ENCODE results near the gene NHSL2. TPM values are rescaled to one million over a fixed set of nuclear protein-coding genes. Genes with fewer than 3 reads are reported as not detected.

Gene NHSL2
- total and polyA plus RNA-seq, 2 of the 13 experiments (the other 11 are each of a cell fraction or from before 2014, with no cell fraction given): not detected

- no peak overlapping the region for H2AFZ ChIP-seq (ENCODE audit: low read length)
- H3K36me3 ChIP-seq (replicated peaks in 1 of 2; ENCODE audit: control insufficient read depth in 1 of 2, insufficient read depth in 2 of 2, low read length in 2 of 2): no peaks in the 10 kb centered on the region
- H3K9ac ChIP-seq (ENCODE audit: insufficient read depth, low read depth, low read length): no peak overlapping the region
- H3K9me3 ChIP-seq (ENCODE audit: low read length): no peaks in the 10 kb centered on the region
- ChIA-PET CTCF (ENCODE audit: low intra/inter-chr PET ratio, low total read pairs) (no interaction called here), POLR2A (no interaction called here)
- no peaks in the 10 kb centered on the region for H3K4me1 ChIP-seq (ENCODE audit: insufficient read depth, low read length)
- ATAC-seq (no peak), FAIRE-seq (no peak), DNase-seq (ENCODE audit: low spot score) (no peak)
- no TSS peak for BruUV-seq (replicated peaks)
- WGBS (ENCODE audit: low lambda C conversion rate): no CpG with 5 or more reads among the region's 1 CpG
- in situ Hi-C loops (cut with HindIII; ENCODE audit: extremely low pct_ligation_motif_present, low pct_unique_long_range_greater_than_20kb): no loop called here
- intact Hi-C loops (cut with micrococcal nuclease; ENCODE audit: unreplicated experiment): no loop called here
- no peak overlapping the region for H3K27ac ChIP-seq (ENCODE audit: extremely low read length, insufficient read depth, low read length)
- H3K27me3 ChIP-seq (ENCODE audit: control insufficient read depth in 1 of 2, insufficient read depth in 2 of 2, low read length in 2 of 2): no peaks in the 10 kb centered on the region
- H3K4me3 ChIP-seq (replicated peaks in 1 of 3; ENCODE audit: insufficient read depth in 1 of 3, low read depth in 2 of 3, low read length in 3 of 3): no peak overlapping the region
- TF ChIP-seq MZF1 (CRISPR knock-in tag; IDR thresholded peaks at IDR 0.05; ENCODE audit: borderline replicate concordance) (no peak), ZNF280D (CRISPR knock-in tag; IDR thresholded peaks at IDR 0.05) (no peak), PAF1 (CRISPR knock-in tag; IDR thresholded peaks at IDR 0.05) (no peak), SOX13 (IDR thresholded peaks at IDR 0.05) (no peak), SOX13 (CRISPR knock-in tag; conservative IDR thresholded peaks at IDR 0.05 in 1 of 2, IDR thresholded peaks at IDR 0.05 in 1 of 2) (no peak), IRF9 (CRISPR knock-in tag; IDR thresholded peaks at IDR 0.05; ENCODE audit: borderline replicate concordance) (no peak), ZNF879 (CRISPR knock-in tag; IDR thresholded peaks at IDR 0.05) (no peak), SMARCC2 (IDR thresholded peaks at IDR 0.05) (no peak), ZNF501 (CRISPR knock-in tag; IDR thresholded peaks at IDR 0.05) (no peak), SATB2 (CRISPR knock-in tag; IDR thresholded peaks at IDR 0.05) (no peak), SOX5 (CRISPR knock-in tag; IDR thresholded peaks at IDR 0.05; ENCODE audit: borderline replicate concordance) (no peak), RFX3 (CRISPR knock-in tag; IDR thresholded peaks at IDR 0.05) (no peak), ZMAT5 (CRISPR knock-in tag; IDR thresholded peaks at IDR 0.05; ENCODE audit: borderline replicate concordance, low read depth) (no peak), KAT2B (IDR thresholded peaks at IDR 0.05; ENCODE audit: borderline replicate concordance, low read depth, low read length) (no peak), FOSL2 (CRISPR knock-in tag; IDR thresholded peaks at IDR 0.05) (no peak), ATRX (CRISPR knock-in tag; IDR thresholded peaks at IDR 0.05; ENCODE audit: borderline replicate concordance) (no peak), ARID2 (CRISPR knock-in tag; IDR thresholded peaks at IDR 0.05; ENCODE audit: borderline replicate concordance) (no peak), PLRG1 (conservative IDR thresholded peaks at IDR 0.05) (no peak), ZZZ3 (CRISPR knock-in tag; IDR thresholded peaks at IDR 0.05; ENCODE audit: borderline replicate concordance) (no peak), ERF (CRISPR knock-in tag; IDR thresholded peaks at IDR 0.05) (no peak)
- H3K4me2 ChIP-seq (ENCODE audit: low read depth, low read length): no peak overlapping the region
- no peaks in the 10 kb centered on the region for H4K20me1 ChIP-seq (ENCODE audit: insufficient read depth, low read length)
- H3K79me2 ChIP-seq (ENCODE audit: insufficient read depth, low read length): no peaks in the 10 kb centered on the region
These were observed 30.5 kb downstream of the NHSL2 start for GRCh38 chrX:71941145-71941544.

All from HepG2 (cell line).